AG04449 (cell line): ENCODE results near the gene HYAL1.

Experiments
- CTCF ChIA-PET: fragments of 350-600 bp; formaldehyde crosslinking; extraction: SDS; loops from one replicate; lab custom pipeline; 2021; ENCODE audit warnings: antibody characterized with exemption; lab: Yijun Ruan, JAX
- POLR2A ChIA-PET: fragments of 400-600, 350-600 bp; formaldehyde crosslinking; extraction: SDS; loops from one replicate; lab custom pipeline; 2020; ENCODE audit warnings: antibody characterized with exemption, inconsistent platforms; lab: Yijun Ruan, JAX
- DNase-seq: peaks from one replicate; pipeline ENCODE4 v3.0.0-alpha.2; 2010; ENCODE audit warnings: low read depth, low spot score
- H3K4me3 ChIP-seq: 2 replicates; pipeline ENCODE4 v1.5.1; 2011; ENCODE audit warnings: low read depth, mild to moderate bottlenecking, control low read depth, low read length
- CTCF ChIP-seq: IDR thresholded peaks from one replicate; pipeline ENCODE4 v1.5.1; 2011; ENCODE audit warnings: mild to moderate bottlenecking, moderate library complexity, low read length, control low read depth, inconsistent platforms; ENCODE audit not compliant: insufficient read depth; ENCODE audit errors: missing control alignments

Gene HYAL1

GRCh38 chr3:50347187-50347813, 43.9 kb upstream of the HYAL1 start:
- TF ChIP-seq CTCF = peak; percentile 54
- ChIA-PET POLR2A (no interaction called here), CTCF (interaction anchor here (0.7 to 16.7 kb wide), 17 partner anchors 9 to 268 kb away, joined by 3 to 473 read pairs (median 5); partner anchors contain the start of genes C3orf18, HEMK1, MAPKAPK3 and TMEM115)
- no peak overlapping the region for H3K4me3 ChIP-seq
- no peak for DNase-seq

GRCh38 chr3:50345586-50346234, 42.3 kb upstream of the HYAL1 start, which contains the start of gene ZMYND10:
Gene ZMYND10, minus strand, starts transcription at chr3:50345732. Its CDS starts 153 bp downstream, at chr3:50345579.
- ChIA-PET POLR2A (interaction anchor here (1.2 kb wide), 1 partner anchor 8 kb away, joined by 4 read pairs; no protein-coding TSS in a partner anchor), CTCF (interaction anchor here (1.0 to 16.7 kb wide), 6 partner anchors 8 to 269 kb away, joined by 3 to 473 read pairs (median 10); partner anchors contain the start of gene MAPKAPK3)
- peak within 1 kb of the TSS; percentile 61 for H3K4me3 ChIP-seq
- no peak for DNase-seq
- no peak for TF ChIP-seq CTCF

- peak overlapping the region; percentile 61 for H3K4me3 ChIP-seq
- TF ChIP-seq CTCF = no peak
- DNase-seq = no peak
- ChIA-PET POLR2A (interaction anchor here (1.2 kb wide), 1 partner anchor 9 kb away, joined by 4 read pairs; no protein-coding TSS in a partner anchor), CTCF (interaction anchor here (0.7 to 16.7 kb wide), 5 partner anchors 8 to 270 kb away, joined by 3 to 473 read pairs (median 16); partner anchors contain the start of gene MAPKAPK3)
Observed at GRCh38 chr3:50345008-50345407, 41.6 kb upstream of the HYAL1 start.

GRCh38 chr3:50342813-50343633, 39.6 kb upstream of the HYAL1 start:
- ChIA-PET CTCF (interaction anchor here (0.7 to 16.7 kb wide), 4 partner anchors 8 to 202 kb away, joined by 3 to 473 read pairs (median 10); partner anchors contain the start of genes CYB561D2 and NPRL2), POLR2A (interaction anchor here (0.5 kb wide), 1 partner anchor 10 kb away, joined by 3 read pairs; no protein-coding TSS in a partner anchor)
- H3K4me3 ChIP-seq = no peak overlapping the region
- TF ChIP-seq CTCF = no peak
- no peak for DNase-seq

GRCh38 chr3:50341996-50342650, 38.7 kb upstream of the HYAL1 start:
- no peak for DNase-seq
- H3K4me3 ChIP-seq = no peak overlapping the region
- no peak for TF ChIP-seq CTCF
- ChIA-PET POLR2A (no interaction called here), CTCF (interaction anchor here (1.1 to 16.7 kb wide), 3 partner anchors 9 to 203 kb away, joined by 3 to 473 read pairs (median 16); partner anchors contain the start of genes CYB561D2 and NPRL2)
